ENCODE results near the gene AFAP1.

The AFAP1 gene

DNA sequence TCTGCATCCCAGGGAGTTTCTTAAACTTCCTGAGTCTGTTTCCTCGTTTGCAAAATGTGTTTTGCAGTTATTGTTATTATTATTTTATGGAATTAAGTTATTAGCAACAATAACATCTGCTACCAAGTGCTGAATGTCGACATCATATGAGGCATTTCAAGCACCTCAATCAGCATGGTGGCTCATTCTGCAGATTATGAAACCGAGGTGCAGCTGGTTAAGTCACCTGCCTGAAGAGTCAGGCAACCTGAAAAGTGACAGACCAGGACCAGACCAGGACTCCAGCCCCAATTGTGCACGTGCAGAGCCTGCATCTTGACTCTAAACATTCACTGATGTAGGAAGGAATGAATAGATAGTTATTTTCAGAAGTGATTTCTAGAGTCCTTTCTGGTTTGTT is 99.8 kb downstream of the AFAP1 start:
- Histone ChIP-seq H3K4me2 (ENCODE audit: low read length) (no peak overlapping the region), H3K4me3 (ENCODE audit: low read depth, low read length) (no peak overlapping the region), H3K36me3 (ENCODE audit: control insufficient read depth, insufficient read depth, low read length) (no peaks in the 10 kb centered on the region), H3K9me3 (ENCODE audit: control insufficient read depth, low read length) (no peaks in the 10 kb centered on the region), H3K79me2 (peaks cover 7% of the 10 kb centered on the region), H3K27me3 (ENCODE audit: control insufficient read depth, insufficient read depth, low read length) (no peaks in the 10 kb centered on the region), H3K27ac (no peak overlapping the region), H2AFZ (no peak overlapping the region), H3K9ac (no peak overlapping the region), H3K4me1 (no peaks in the 10 kb centered on the region)
- TF ChIP-seq, protein P1, sequence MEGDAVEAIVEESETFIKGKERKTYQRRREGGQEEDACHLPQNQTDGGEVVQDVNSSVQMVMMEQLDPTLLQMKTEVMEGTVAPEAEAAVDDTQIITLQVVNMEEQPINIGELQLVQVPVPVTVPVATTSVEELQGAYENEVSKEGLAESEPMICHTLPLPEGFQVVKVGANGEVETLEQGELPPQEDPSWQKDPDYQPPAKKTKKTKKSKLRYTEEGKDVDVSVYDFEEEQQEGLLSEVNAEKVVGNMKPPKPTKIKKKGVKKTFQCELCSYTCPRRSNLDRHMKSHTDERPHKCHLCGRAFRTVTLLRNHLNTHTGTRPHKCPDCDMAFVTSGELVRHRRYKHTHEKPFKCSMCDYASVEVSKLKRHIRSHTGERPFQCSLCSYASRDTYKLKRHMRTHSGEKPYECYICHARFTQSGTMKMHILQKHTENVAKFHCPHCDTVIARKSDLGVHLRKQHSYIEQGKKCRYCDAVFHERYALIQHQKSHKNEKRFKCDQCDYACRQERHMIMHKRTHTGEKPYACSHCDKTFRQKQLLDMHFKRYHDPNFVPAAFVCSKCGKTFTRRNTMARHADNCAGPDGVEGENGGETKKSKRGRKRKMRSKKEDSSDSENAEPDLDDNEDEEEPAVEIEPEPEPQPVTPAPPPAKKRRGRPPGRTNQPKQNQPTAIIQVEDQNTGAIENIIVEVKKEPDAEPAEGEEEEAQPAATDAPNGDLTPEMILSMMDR (IDR thresholded peaks at IDR 0.05): no peak

DNA sequence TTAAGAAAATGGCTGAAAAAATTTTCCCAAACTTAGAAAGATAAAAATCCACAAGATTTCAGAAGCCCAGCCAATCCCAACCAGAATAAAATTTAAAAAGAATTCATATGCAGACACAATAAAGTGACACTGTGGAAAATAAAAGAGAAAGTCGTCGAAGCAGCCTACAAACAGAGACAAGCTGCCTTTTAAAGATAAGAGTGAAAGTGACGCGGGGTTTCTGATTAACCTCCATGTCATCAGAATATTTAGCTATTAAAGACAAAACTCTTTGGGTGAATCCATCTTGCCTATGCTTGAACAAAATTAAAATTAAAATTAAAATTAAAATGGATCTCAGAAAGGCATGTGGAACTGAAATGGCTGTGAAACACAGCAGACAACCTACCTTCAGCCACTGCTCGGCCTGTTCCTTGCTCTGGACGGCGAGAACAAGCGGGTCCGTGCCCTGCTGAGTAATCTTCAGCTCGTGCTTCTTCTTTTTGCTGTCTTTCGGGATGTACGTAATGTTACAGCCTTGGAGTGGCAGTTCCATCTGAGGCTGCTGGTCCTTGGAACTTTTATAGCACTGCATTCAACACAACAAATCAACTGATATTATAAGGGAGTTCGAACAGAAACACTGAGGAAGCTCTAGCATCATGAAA is 101.4 kb downstream of the AFAP1 start:
- Histone ChIP-seq H3K4me3 (ENCODE audit: low read depth, low read length) (no peak overlapping the region), H3K9ac (no peak overlapping the region), H3K79me2 (peaks cover 7% of the 10 kb centered on the region), H2AFZ (no peak overlapping the region), H3K4me2 (ENCODE audit: low read length) (no peak overlapping the region), H3K9me3 (ENCODE audit: control insufficient read depth, low read length) (no peaks in the 10 kb centered on the region), H3K4me1 (no peaks in the 10 kb centered on the region), H3K36me3 (ENCODE audit: control insufficient read depth, insufficient read depth, low read length) (no peaks in the 10 kb centered on the region), H3K27ac (no peak overlapping the region), H3K27me3 (ENCODE audit: control insufficient read depth, insufficient read depth, low read length) (no peaks in the 10 kb centered on the region)
- TF ChIP-seq, protein P1 (IDR thresholded peaks at IDR 0.05): no peak

DNA sequence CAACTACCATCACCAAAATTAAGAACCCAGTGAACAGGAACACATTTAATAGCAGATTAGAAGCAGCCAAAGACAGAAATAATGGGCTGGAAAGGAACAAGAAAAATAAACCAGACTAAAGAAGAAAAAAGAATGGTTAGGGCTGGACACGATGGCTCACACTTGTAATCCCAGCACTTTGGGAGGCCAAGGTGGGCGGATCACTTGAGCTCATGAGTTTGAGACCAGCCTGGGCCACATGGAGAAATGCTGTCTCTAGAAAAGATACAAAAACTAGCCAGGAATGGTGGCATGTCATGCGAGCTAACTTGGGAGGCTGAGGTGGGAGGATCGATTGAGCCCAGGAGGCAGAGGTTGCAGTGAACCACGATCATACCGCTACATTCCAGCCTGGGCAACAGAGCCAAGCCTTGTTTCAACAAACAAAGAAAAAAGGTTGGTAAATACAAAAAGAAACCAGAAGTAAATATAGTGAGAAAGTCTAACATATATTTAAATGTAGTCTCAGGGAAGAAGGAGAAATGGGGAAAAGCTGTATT is 102.0 kb downstream of the AFAP1 start:
- no peaks in the 10 kb centered on the region for H3K27me3 ChIP-seq (ENCODE audit: control insufficient read depth, insufficient read depth, low read length)
- TF ChIP-seq, protein P1 (IDR thresholded peaks at IDR 0.05): no peak
- no peaks in the 10 kb centered on the region for H3K4me1 ChIP-seq
- peaks cover 7% of the 10 kb centered on the region for H3K79me2 ChIP-seq
- H3K4me2 ChIP-seq (ENCODE audit: low read length): no peak overlapping the region
- no peak overlapping the region for H3K27ac ChIP-seq
- H3K9ac ChIP-seq: no peak overlapping the region
- H2AFZ ChIP-seq: no peak overlapping the region
- no peaks in the 10 kb centered on the region for H3K36me3 ChIP-seq (ENCODE audit: control insufficient read depth, insufficient read depth, low read length)
- no peaks in the 10 kb centered on the region for H3K9me3 ChIP-seq (ENCODE audit: control insufficient read depth, low read length)
- no peak overlapping the region for H3K4me3 ChIP-seq (ENCODE audit: low read depth, low read length)

DNA sequence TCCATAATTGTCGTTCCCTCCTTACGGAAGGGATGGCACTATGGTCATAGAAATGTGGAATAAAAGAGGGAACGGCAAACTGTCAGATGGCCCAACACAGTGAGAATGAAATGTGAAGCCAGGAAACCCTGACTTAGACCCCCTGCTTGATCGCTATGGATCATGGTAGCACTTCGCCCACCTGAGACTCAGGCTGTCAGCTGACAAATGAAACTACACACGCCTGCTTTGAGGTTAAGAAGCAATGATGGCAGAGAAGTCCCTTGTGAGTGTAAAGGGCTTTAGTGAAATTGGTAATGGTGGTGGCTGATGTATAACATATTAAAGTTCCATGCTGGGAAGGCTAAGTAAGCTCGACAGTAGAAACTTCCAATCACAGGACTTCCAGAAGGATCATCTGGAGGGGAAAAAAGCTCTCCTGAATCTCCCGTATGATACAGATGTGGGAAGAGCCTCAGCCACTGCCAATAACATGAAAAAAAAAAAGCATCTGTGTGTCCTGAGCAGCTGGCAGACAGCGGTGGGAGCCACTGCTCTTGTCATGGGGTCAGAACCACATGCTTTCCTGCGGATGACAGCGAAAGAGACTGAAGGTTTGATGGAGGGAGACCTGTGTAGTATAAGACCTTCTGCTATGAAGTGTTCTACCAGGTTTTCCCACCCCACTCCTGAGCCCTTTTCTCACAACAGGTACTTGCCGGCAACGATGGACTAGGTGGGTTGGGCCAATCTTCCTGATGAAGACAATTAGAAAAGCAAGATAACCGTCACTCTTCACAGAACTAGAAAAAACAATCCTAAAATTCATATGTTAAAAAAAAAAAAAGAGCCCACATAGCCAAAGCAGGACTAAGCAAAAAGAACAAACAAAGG is 107.6 kb downstream of the AFAP1 start:
- no peak overlapping the region for H3K4me3 ChIP-seq (ENCODE audit: low read depth, low read length)
- TF ChIP-seq, protein P1 (IDR thresholded peaks at IDR 0.05): no peak
- no peaks in the 10 kb centered on the region for H3K27me3 ChIP-seq (ENCODE audit: control insufficient read depth, insufficient read depth, low read length)
- peak overlapping the region; percentile 20 for H3K27ac ChIP-seq
- no peak overlapping the region for H2AFZ ChIP-seq
- peaks cover 5% of the 10 kb centered on the region for H3K79me2 ChIP-seq
- H3K36me3 ChIP-seq (ENCODE audit: control insufficient read depth, insufficient read depth, low read length): no peaks in the 10 kb centered on the region
- H3K9ac ChIP-seq: no peak overlapping the region
- H3K9me3 ChIP-seq (ENCODE audit: control insufficient read depth, low read length): no peaks in the 10 kb centered on the region
- peaks cover 9% of the 10 kb centered on the region for H3K4me1 ChIP-seq
- H3K4me2 ChIP-seq (ENCODE audit: low read length): no peak overlapping the region
